H9 (cell line): ENCODE results near the gene ZNF768. TPM values are rescaled to one million over a fixed set of nuclear protein-coding genes. Genes with fewer than 3 reads are reported as not detected.

Source experiments
- DNase-seq: peaks from one replicate; pipeline ENCODE4 v3.0.0-alpha.2; 2017
- H2AFZ ChIP-seq: one replicate; pipeline ENCODE4 v1.6.1; 2013; ENCODE audit warnings: mild to moderate bottlenecking, low read length, control low read depth, moderate library complexity
- H2AK5ac ChIP-seq: 2 replicates; pipeline ENCODE4 v1.6.1; 2013; ENCODE audit warnings: low read length, control low read depth, mixed read lengths; ENCODE audit not compliant: insufficient read length
- H2BK120ac ChIP-seq: one replicate; pipeline ENCODE4 v1.6.1; 2013; ENCODE audit warnings: low read depth, mild to moderate bottlenecking, low read length, control low read depth, inconsistent platforms; ENCODE audit not compliant: poor library complexity, severe bottlenecking
- H2BK12ac ChIP-seq: 2 replicates; pipeline ENCODE4 v1.6.1; 2013; ENCODE audit warnings: low read length, control low read depth, mixed read lengths, low read depth; ENCODE audit not compliant: insufficient read length
- H2BK15ac ChIP-seq: 2 replicates; pipeline ENCODE4 v1.6.1; 2013; ENCODE audit warnings: low read depth, low read length, control low read depth
- H2BK20ac ChIP-seq: one replicate; pipeline ENCODE4 v1.6.1; 2013; ENCODE audit warnings: low read depth, mild to moderate bottlenecking, low read length, control low read depth, inconsistent platforms; ENCODE audit not compliant: poor library complexity, severe bottlenecking
- H2BK5ac ChIP-seq: 2 replicates; pipeline ENCODE4 v1.6.1; 2013; ENCODE audit warnings: low read length, control low read depth, mixed read lengths; ENCODE audit not compliant: insufficient read length
- H3K14ac ChIP-seq: 2 replicates; pipeline ENCODE4 v1.6.1; 2013; ENCODE audit warnings: low read length, control low read depth; ENCODE audit not compliant: insufficient read depth
- H3K18ac ChIP-seq: 2 replicates; pipeline ENCODE4 v1.6.1; 2013; ENCODE audit warnings: low read depth, mild to moderate bottlenecking, mixed read lengths, low read length, control low read depth; ENCODE audit not compliant: insufficient read length
- H3K23ac ChIP-seq: 2 replicates; pipeline ENCODE4 v1.6.1; 2013; ENCODE audit warnings: low read length, control low read depth, mixed read lengths, low read depth; ENCODE audit not compliant: insufficient read length
- H3K23me2 ChIP-seq: 2 replicates; pipeline ENCODE4 v1.6.1; 2013; ENCODE audit warnings: low read depth, mild to moderate bottlenecking, mixed read lengths, low read length, control low read depth; ENCODE audit not compliant: insufficient read length, poor library complexity, severe bottlenecking
- H3K27ac ChIP-seq: 2 replicates; pipeline ENCODE4 v1.5.1; 2013; ENCODE audit warnings: low read length, control low read depth, mixed read lengths, low read depth; ENCODE audit not compliant: insufficient read length
- H3K27me3 ChIP-seq: 2 replicates; pipeline ENCODE4 v1.6.1; 2013; ENCODE audit warnings: low read length, control low read depth, inconsistent platforms; ENCODE audit not compliant: insufficient read depth
- H3K4ac ChIP-seq: 2 replicates; pipeline ENCODE4 v1.6.1; 2013; ENCODE audit warnings: low read depth, mild to moderate bottlenecking, control low read depth, inconsistent platforms, low read length, moderate library complexity
- H3K4me1 ChIP-seq: 2 replicates; pipeline ENCODE4 v1.6.1; 2013; ENCODE audit warnings: low read length, control low read depth, inconsistent platforms; ENCODE audit not compliant: insufficient read depth
- H3K4me2 ChIP-seq: 2 replicates; pipeline ENCODE4 v1.6.1; 2013; ENCODE audit warnings: low read length, control low read depth, mixed read lengths; ENCODE audit not compliant: insufficient read length, insufficient read depth
- H3K56ac ChIP-seq: 2 replicates; pipeline ENCODE4 v1.6.1; 2013; ENCODE audit warnings: low read depth, mild to moderate bottlenecking, mixed read lengths, low read length, control low read depth; ENCODE audit not compliant: insufficient read length
- H3K79me1 ChIP-seq: 2 replicates; pipeline ENCODE4 v1.6.1; 2013; ENCODE audit warnings: low read depth, mild to moderate bottlenecking, moderate library complexity, low read length, control low read depth, inconsistent platforms; ENCODE audit not compliant: insufficient read depth, poor library complexity, severe bottlenecking
- H3K79me2 ChIP-seq: 2 replicates; pipeline ENCODE4 v1.6.1; 2013; ENCODE audit warnings: low read length, control low read depth, inconsistent platforms; ENCODE audit not compliant: insufficient read depth
- H3K9ac ChIP-seq: 2 replicates; pipeline ENCODE4 v1.6.1; 2013; ENCODE audit warnings: low read length, control low read depth, mixed read lengths; ENCODE audit not compliant: insufficient read length; ENCODE audit errors: extremely low read depth
- H3K9me3 ChIP-seq: one replicate; pipeline ENCODE4 v1.6.1; 2013; ENCODE audit warnings: low read depth, low read length, inconsistent platforms; ENCODE audit not compliant: control insufficient read depth
- H3T11ph ChIP-seq: one replicate; pipeline ENCODE4 v1.6.1; 2013; ENCODE audit warnings: mild to moderate bottlenecking, low read length, control low read depth, inconsistent platforms
- H4K20me1 ChIP-seq: one replicate; pipeline ENCODE4 v1.6.1; 2013; ENCODE audit not compliant: control insufficient read depth, insufficient read length, insufficient read depth
- H4K5ac ChIP-seq: 2 replicates; pipeline ENCODE4 v1.6.1; 2013; ENCODE audit warnings: low read depth, mild to moderate bottlenecking, mixed read lengths, low read length, control low read depth; ENCODE audit not compliant: insufficient read length
- H4K8ac ChIP-seq: replicated peaks from 2 replicates; pipeline ENCODE4 v1.6.1; 2013; ENCODE audit warnings: low read length, control low read depth, mixed read lengths, low read depth; ENCODE audit not compliant: insufficient read length
- H4K91ac ChIP-seq: 2 replicates; pipeline ENCODE4 v1.6.1; 2013; ENCODE audit warnings: low read depth, mild to moderate bottlenecking, moderate library complexity, mixed read lengths, low read length, control low read depth; ENCODE audit not compliant: insufficient read length
- H3K27ac Mint-ChIP-seq, 3 experiments: 2 replicates in 2 of 3; 3 replicates in 1 of 3; pipeline ENCODE4 v1.8.0; 2020 to 2021; ENCODE audit warnings: mixed read lengths in 3 of 3, mild to moderate bottlenecking in 1 of 3, moderate library complexity in 1 of 3
- H3K27me3 Mint-ChIP-seq: 2 replicates; pipeline ENCODE4 v1.8.0; 2021; ENCODE audit warnings: low read depth, mild to moderate bottlenecking, moderate library complexity, mixed read lengths
- H3K36me3 Mint-ChIP-seq, 3 experiments: 2 replicates in 2 of 3; 3 replicates in 1 of 3; pipeline ENCODE4 v1.8.0; 2020 to 2021; ENCODE audit warnings: low read depth in 3 of 3, mixed read lengths in 3 of 3; ENCODE audit not compliant: insufficient read depth in 1 of 3
- H3K4me1 Mint-ChIP-seq, 2 experiments: 2 replicates each; pipeline ENCODE4 v1.8.0; 2020; ENCODE audit warnings: mixed read lengths in 2 of 2
- H3K4me3 Mint-ChIP-seq, 2 experiments: 2 replicates in 1 of 2; 3 replicates in 1 of 2; pipeline ENCODE4 v1.8.0; 2020 to 2021; ENCODE audit warnings: mild to moderate bottlenecking in 2 of 2, mixed read lengths in 2 of 2, moderate library complexity in 1 of 2
- H3K9me3 Mint-ChIP-seq, 2 experiments: 2 replicates in 1 of 2; 3 replicates in 1 of 2; pipeline ENCODE4 v1.8.0; 2020; ENCODE audit warnings: mild to moderate bottlenecking in 2 of 2, mixed read lengths in 2 of 2, moderate library complexity in 1 of 2
- CTCF ChIP-seq: fragments of 200-600 bp; sonication (generic); conservative IDR thresholded peaks from 3 replicates; pipeline ENCODE4 v1.8.0; 2021; ENCODE audit warnings: antibody characterized with exemption, mild to moderate bottlenecking
- WGBS: extraction: QIAGEN DNeasy Blood & Tissue Kit; methylation state at CpG from one replicate; pipeline ENCODE4 v1.1.7; 2013; ENCODE audit warnings: missing lambda C conversion rate, low lambda C conversion rate, mixed read lengths; ENCODE audit not compliant: insufficient read length; ENCODE audit errors: extremely low coverage; 5-methylcytosine and 5-hydroxymethylcytosine counted together
- total RNA-seq: library from RNA; stranded (reverse); gene quantifications from 2 replicates; pipeline ENCODE4 v1.2.1, GENCODE V29; 2021

ZNF768 gene
- total RNA-seq, 1 experiment from 2014 or later, result 40.0 TPM

- Histone ChIP-seq H4K20me1 (no peaks in the 10 kb centered on the region), H4K5ac (no peak overlapping the region), H2BK120ac (no peak overlapping the region), H3K9me3 (no peaks in the 10 kb centered on the region), H2AFZ (no peak overlapping the region), H3K14ac (peak overlapping the region; percentile 73; the same call in 1 of the 2 replicates), H3K4me2 (no peak overlapping the region), H3K23ac (no peak overlapping the region), H3K27ac (no peak overlapping the region), H3K79me2 (no peaks in the 10 kb centered on the region), H2BK20ac (no peak overlapping the region), H4K91ac (no peak overlapping the region), H2BK12ac (no peak overlapping the region), H2BK15ac (no peak overlapping the region), H3K27me3 (no peaks in the 10 kb centered on the region), H3T11ph (no peak overlapping the region), H3K9ac (no peak overlapping the region), H3K79me1 (no peaks in the 10 kb centered on the region), H3K4me1 (no peaks in the 10 kb centered on the region; the same call in 1 of the 2 replicates), H2BK5ac (no peak overlapping the region), H3K23me2 (no peaks in the 10 kb centered on the region), H2AK5ac (no peak overlapping the region), H4K8ac (no peak overlapping the region), H3K18ac (no peak overlapping the region), H3K4ac (no peak overlapping the region), H3K56ac (no peak overlapping the region)
- no peak overlapping the region for H3K27ac Mint-ChIP-seq
- no peaks in the 10 kb centered on the region for H3K36me3 Mint-ChIP-seq
- H3K4me3 Mint-ChIP-seq, result no peak overlapping the region
- WGBS, result no CpG with 5 or more reads among the region's 6 CpGs
- peaks cover 16% of the 10 kb centered on the region for H3K27me3 Mint-ChIP-seq
- H3K9me3 Mint-ChIP-seq, result no peaks in the 10 kb centered on the region; a peak in 3 of 5 replicates
- no peak for DNase-seq
- TF ChIP-seq CTCF, result no peak
- peaks cover 14 to 24% of the 10 kb centered on the region in 2 experiments for H3K4me1 Mint-ChIP-seq
Observed at GRCh38 chr16:30490210-30490609, 36.2 kb downstream of the ZNF768 start.
